ENCODE data around the gene VWA3B.

DNA sequence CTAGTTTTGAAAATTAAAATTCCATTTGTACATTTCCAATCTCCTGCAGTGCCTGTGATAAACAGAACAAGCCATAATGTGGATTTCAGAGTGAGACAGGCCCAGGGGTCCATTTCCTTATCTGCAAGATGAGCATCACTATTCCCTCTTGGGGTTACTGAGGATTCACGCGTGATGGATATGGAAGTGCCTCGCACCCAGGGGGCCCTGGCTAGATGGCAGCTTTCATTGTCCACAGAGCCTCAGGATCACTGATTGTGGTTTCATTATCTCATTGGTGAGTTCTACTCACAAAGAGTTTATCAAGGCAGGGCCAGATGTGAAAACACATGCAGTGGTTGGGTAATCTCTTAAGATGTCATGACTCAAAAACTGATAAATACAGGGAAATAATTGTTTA is 270.9 kb downstream of the VWA3B start:
- TF ChIP-seq, protein P1, sequence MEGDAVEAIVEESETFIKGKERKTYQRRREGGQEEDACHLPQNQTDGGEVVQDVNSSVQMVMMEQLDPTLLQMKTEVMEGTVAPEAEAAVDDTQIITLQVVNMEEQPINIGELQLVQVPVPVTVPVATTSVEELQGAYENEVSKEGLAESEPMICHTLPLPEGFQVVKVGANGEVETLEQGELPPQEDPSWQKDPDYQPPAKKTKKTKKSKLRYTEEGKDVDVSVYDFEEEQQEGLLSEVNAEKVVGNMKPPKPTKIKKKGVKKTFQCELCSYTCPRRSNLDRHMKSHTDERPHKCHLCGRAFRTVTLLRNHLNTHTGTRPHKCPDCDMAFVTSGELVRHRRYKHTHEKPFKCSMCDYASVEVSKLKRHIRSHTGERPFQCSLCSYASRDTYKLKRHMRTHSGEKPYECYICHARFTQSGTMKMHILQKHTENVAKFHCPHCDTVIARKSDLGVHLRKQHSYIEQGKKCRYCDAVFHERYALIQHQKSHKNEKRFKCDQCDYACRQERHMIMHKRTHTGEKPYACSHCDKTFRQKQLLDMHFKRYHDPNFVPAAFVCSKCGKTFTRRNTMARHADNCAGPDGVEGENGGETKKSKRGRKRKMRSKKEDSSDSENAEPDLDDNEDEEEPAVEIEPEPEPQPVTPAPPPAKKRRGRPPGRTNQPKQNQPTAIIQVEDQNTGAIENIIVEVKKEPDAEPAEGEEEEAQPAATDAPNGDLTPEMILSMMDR (IDR thresholded peaks at IDR 0.05): no peak
- TF ChIP-seq POLR2A (IDR thresholded peaks at IDR 0.05): no peak
